GM23338 (cell line): ENCODE results near the gene CD180. TPM values are rescaled to one million over a fixed set of nuclear protein-coding genes. Genes with fewer than 3 reads are reported as not detected.

Experiments
- ATAC-seq: fragments of 200-7000 bp; cut with Tn5 transposase; 3 replicates; pipeline ENCODE4 v1.9.1; 2020
- DNase-seq: peaks from one replicate; pipeline ENCODE4 v3.0.0-alpha.2; 2015; ENCODE audit warnings: low spot score
- H2AFZ ChIP-seq: fragments of 200-600 bp; sonication (generic); 2 replicates; pipeline ENCODE4 v1.8.0; 2016; ENCODE audit warnings: antibody characterized with exemption, mild to moderate bottlenecking, moderate library complexity
- H3F3A ChIP-seq: fragments of 200-600 bp; sonication (generic); replicated peaks from 2 replicates; pipeline ENCODE4 v1.8.0; 2017; ENCODE audit warnings: antibody characterized with exemption, mixed run types, low read depth
- H3K27ac ChIP-seq: fragments of 200-600 bp; sonication (generic); 2 replicates; pipeline ENCODE4 v1.6.1; 2016; ENCODE audit warnings: low read depth
- H3K27me3 ChIP-seq: fragments of 200-600 bp; sonication (generic); 2 replicates; pipeline ENCODE4 v1.8.0; 2016; ENCODE audit warnings: mild to moderate bottlenecking, mixed run types, moderate library complexity; ENCODE audit not compliant: insufficient read depth
- H3K36me3 ChIP-seq: fragments of 200-600 bp; sonication (generic); 2 replicates; pipeline ENCODE4 v1.8.0; 2016; ENCODE audit warnings: mild to moderate bottlenecking; ENCODE audit not compliant: insufficient read depth
- H3K4me1 ChIP-seq: fragments of 200-600 bp; sonication (generic); 2 replicates; pipeline ENCODE4 v1.8.0; 2016; ENCODE audit warnings: mild to moderate bottlenecking, moderate library complexity; ENCODE audit not compliant: insufficient read depth
- H3K4me2 ChIP-seq: fragments of 200-600 bp; sonication (generic); 2 replicates; pipeline ENCODE4 v1.7.1; 2017; ENCODE audit warnings: mixed run types
- H3K4me3 ChIP-seq: fragments of 200-600 bp; sonication (generic); 2 replicates; pipeline ENCODE4 v1.6.1; 2016; ENCODE audit warnings: mixed run types
- H3K79me2 ChIP-seq: fragments of 200-600 bp; sonication (generic); replicated peaks from 2 replicates; pipeline ENCODE4 v1.8.0; 2017; ENCODE audit warnings: mild to moderate bottlenecking; ENCODE audit not compliant: insufficient read depth
- H3K9me2 ChIP-seq: fragments of 200-600 bp; sonication (generic); 2 replicates; pipeline ENCODE4 v1.8.0; 2017; ENCODE audit not compliant: insufficient read depth
- H4K20me1 ChIP-seq: fragments of 200-600 bp; sonication (generic); replicated peaks from 2 replicates; pipeline ENCODE4 v1.8.0; 2017; ENCODE audit warnings: mild to moderate bottlenecking; ENCODE audit not compliant: insufficient read depth
- H3K27ac Mint-ChIP-seq: 2 replicates; pipeline ENCODE4 v1.8.0; 2020; ENCODE audit warnings: inconsistent platforms, mild to moderate bottlenecking, moderate library complexity, mixed read lengths
- H3K27me3 Mint-ChIP-seq: 3 replicates; pipeline ENCODE4 v1.8.0; 2022; ENCODE audit warnings: low read depth, mild to moderate bottlenecking, moderate library complexity, mixed read lengths, inconsistent platforms; ENCODE audit not compliant: insufficient read depth, poor library complexity
- H3K36me3 Mint-ChIP-seq: 3 replicates; pipeline ENCODE4 v1.8.0; 2021; ENCODE audit warnings: low read depth, mild to moderate bottlenecking, inconsistent platforms, moderate library complexity, mixed read lengths
- H3K4me1 Mint-ChIP-seq: 3 replicates; pipeline ENCODE4 v1.8.0; 2020; ENCODE audit warnings: mild to moderate bottlenecking, inconsistent platforms, mixed read lengths
- H3K4me3 Mint-ChIP-seq: 3 replicates; pipeline ENCODE4 v1.8.0; 2021; ENCODE audit warnings: moderate library complexity, mild to moderate bottlenecking, inconsistent platforms, mixed read lengths
- H3K9me3 Mint-ChIP-seq: 3 replicates; pipeline ENCODE4 v1.8.0; 2020; ENCODE audit warnings: moderate library complexity, mild to moderate bottlenecking, inconsistent platforms, mixed read lengths
- CREB1 ChIP-seq: fragments of 250-450 bp; sonication (Bioruptor Pico); IDR thresholded peaks from 2 replicates; pipeline ENCODE4 v1.5.0; 2020; ENCODE audit warnings: low read depth, mild to moderate bottlenecking, moderate library complexity
- CTCF ChIP-seq, 2 experiments: fragments of 200-600 bp in 1 of 2; sonication (generic) in 1 of 2; conservative IDR thresholded peaks; 2 replicates each; pipeline versions ENCODE4 v1.5.1 to v1.6.1; 2016 to 2017; ENCODE audit warnings: antibody characterized with exemption in 2 of 2, low read depth in 2 of 2, mild to moderate bottlenecking in 2 of 2, moderate library complexity in 1 of 2
- ETS1 ChIP-seq: IDR thresholded peaks from 2 replicates; pipeline ENCODE4 v1.6.1; 2016; ENCODE audit warnings: antibody characterized with exemption
- EZH2 ChIP-seq: fragments of 200-600 bp; sonication (generic); IDR thresholded peaks from one replicate; pipeline ENCODE4 v1.8.0; 2017; ENCODE audit warnings: antibody characterized with exemption, mild to moderate bottlenecking, low read depth; ENCODE audit not compliant: unreplicated experiment
- EZH2phosphoT487 ChIP-seq: fragments of 200-600 bp; sonication (generic); IDR thresholded peaks from one replicate; pipeline ENCODE4 v1.8.1; 2018; ENCODE audit warnings: antibody characterized with exemption; ENCODE audit not compliant: unreplicated experiment
- JUNB ChIP-seq: IDR thresholded peaks from one replicate; pipeline ENCODE4 v1.6.1; 2016; ENCODE audit warnings: antibody characterized with exemption; ENCODE audit not compliant: unreplicated experiment
- POLR2AphosphoS5 ChIP-seq: IDR thresholded peaks from 2 replicates; pipeline ENCODE4 v1.6.1; 2016; ENCODE audit warnings: antibody characterized with exemption, low read depth
- REST ChIP-seq: IDR thresholded peaks from one replicate; pipeline ENCODE4 v1.6.1; 2018; ENCODE audit warnings: antibody characterized with exemption; ENCODE audit not compliant: unreplicated experiment
- STAT1 ChIP-seq: IDR thresholded peaks from one replicate; pipeline ENCODE4 v1.6.1; 2016; ENCODE audit warnings: antibody characterized with exemption; ENCODE audit not compliant: unreplicated experiment
- ZNF114 ChIP-seq: fragments of 250-450 bp; sonication (Bioruptor Pico); IDR thresholded peaks from 2 replicates; pipeline ENCODE4 v1.5.0; 2020; ENCODE audit warnings: mild to moderate bottlenecking, moderate library complexity
- ZNF462 ChIP-seq: fragments of 250-450 bp; sonication (Bioruptor Pico); IDR thresholded peaks from 2 replicates; pipeline ENCODE4 v1.5.0; 2020; ENCODE audit warnings: mild to moderate bottlenecking, moderate library complexity
- polyA plus RNA-seq: library from polyadenylated mRNA; unstranded; fragments of >200 nt; fragmentation: Nextera tagmentation; extraction: Ambion mirVana; gene quantifications from 2 replicates; pipeline ENCODE4 v1.2.1, GENCODE V29; 2016
- total RNA-seq: library from RNA; depleted of rRNA; stranded (reverse); fragments of >200 nt; shearing (Covaris generic); gene quantifications from 2 replicates; pipeline ENCODE4 v1.2.3, GENCODE V29; 2014

Gene CD180
- total and polyA plus RNA-seq, 2 experiments from 2014 or later: not detected

- no peak for TF ChIP-seq REST
These were observed 25.8 kb upstream of the CD180 start (continued) for GRCh38 chr5:67222243-67223025.

GRCh38 chr5:67221487-67222242, 25.1 kb upstream of the CD180 start:
- Histone ChIP-seq H3K9me2 (0 out of 2 replicates have a peak, but pooled peaks cover 6% of the 10 kb centered on the region), H3K4me3 (no peak overlapping the region), H4K20me1 (no peaks in the 10 kb centered on the region), H3K27me3 (no peaks in the 10 kb centered on the region), H3K79me2 (no peaks in the 10 kb centered on the region), H3K4me1 (no peaks in the 10 kb centered on the region), H2AFZ (peak overlapping the region; percentile 43; the same call in 1 of the 2 replicates), H3K36me3 (no peaks in the 10 kb centered on the region), H3K4me2 (no peak overlapping the region), H3K27ac (no peak overlapping the region), H3F3A (no peaks in the 10 kb centered on the region)
- Mint-ChIP-seq H3K9me3 (no peaks in the 10 kb centered on the region; the same call in 2 of the 3 replicates), H3K4me3 (no peak overlapping the region), H3K36me3 (no peaks in the 10 kb centered on the region), H3K4me1 (no peaks in the 10 kb centered on the region), H3K27me3 (no peaks in the 10 kb centered on the region), H3K27ac (no peak overlapping the region)
- DNase-seq (no peak), ATAC-seq (no peak)
- TF ChIP-seq JUNB (no peak), EZH2 (no peak), CREB1 (no peak), STAT1 (no peak), ETS1 (no peak), ZNF114 (CRISPR knock-in tag) (no peak), CTCF (conservative IDR thresholded peaks at IDR 0.05; ENCODE audit: low read depth in 2 of 2) (no peak), EZH2phosphoT487 (no peak), POLR2AphosphoS5 (no peak), ZNF462 (CRISPR knock-in tag) (no peak)
